Measurements from ENCODE around the gene NOSTRIN. TPM values are rescaled to one million over a fixed set of nuclear protein-coding genes. Genes with fewer than 3 reads are reported as not detected.

Gene NOSTRIN
- total and polyA plus RNA-seq, 2 of the 8 experiments (the other 6 are each of a cell fraction or from before 2014, with no cell fraction given) = not detected

DNA sequence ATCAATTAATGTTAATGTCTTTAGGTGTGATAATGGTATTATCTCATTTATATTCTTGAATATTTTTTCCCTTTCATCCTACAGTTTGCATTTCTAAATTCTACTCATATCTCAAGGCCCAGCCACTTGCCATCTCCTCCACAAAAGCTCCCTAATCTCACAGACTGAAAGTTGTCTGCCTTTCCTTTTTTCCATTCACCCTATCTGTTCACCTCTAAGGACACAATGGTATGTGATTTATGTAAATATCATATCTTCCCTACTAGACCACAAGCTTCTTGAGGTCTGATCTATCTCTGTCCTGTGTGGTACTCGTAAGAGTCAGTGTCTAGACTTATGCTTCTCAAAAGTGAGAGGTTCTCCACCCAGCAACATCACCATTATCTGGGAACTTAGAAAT is 91.7 kb downstream of the NOSTRIN start:
- H3K27me3 ChIP-seq (replicated peaks in 1 of 4; ENCODE audit: control insufficient read depth in 3 of 4, extremely low read depth in 1 of 4, insufficient read depth in 3 of 4, low read length in 3 of 4) = no peaks in the 10 kb centered on the region
- peaks cover 0 to 8% of the 10 kb centered on the region in 2 experiments; a peak in 2 of 4 replicates for H3K79me2 ChIP-seq (ENCODE audit: control insufficient read depth in 1 of 2, insufficient read depth in 2 of 2, low read length in 2 of 2)
- no peak overlapping the region for H4K8ac ChIP-seq (ENCODE audit: extremely low read depth, insufficient read depth, low read length)
- no peak overlapping the region for H2BK12ac ChIP-seq (ENCODE audit: low read depth, low read length)
- H3K14ac ChIP-seq (ENCODE audit: insufficient read length) = no peak overlapping the region
- no peaks in the 10 kb centered on the region for H3K9me3 ChIP-seq (ENCODE audit: insufficient read depth in 2 of 2, low read depth in 1 of 2, low read length in 1 of 2)
- H3K79me1 ChIP-seq (ENCODE audit: low read depth, low read length) = no peaks in the 10 kb centered on the region
- H3K36me3 ChIP-seq (ENCODE audit: control insufficient read depth in 2 of 4, insufficient read depth in 4 of 4, low read length in 3 of 4) = no peaks in the 10 kb centered on the region
- no peak overlapping the region for H2BK5ac ChIP-seq (ENCODE audit: low read depth, low read length)
- H3K56ac ChIP-seq (replicated peaks; ENCODE audit: insufficient read length, low read depth, low read length) = no peak overlapping the region
- TF ChIP-seq KDM5A (IDR thresholded peaks at IDR 0.05; ENCODE audit: low read length) (no peak), HDAC2 (IDR thresholded peaks at IDR 0.05; ENCODE audit: borderline replicate concordance in 1 of 2, low read depth in 2 of 2, low read length in 2 of 2) (no peak), TAF1 (IDR thresholded peaks at IDR 0.05; ENCODE audit: low read depth, low read length) (no peak)
- ChIA-PET CTCF (ENCODE audit: partially characterized antibody) (no interaction called here), POLR2A (ENCODE audit: partially characterized antibody) (interaction anchor here (1.7 kb wide), 1 partner anchor 13 kb away, joined by 3 read pairs; no protein-coding TSS in a partner anchor)
- H3K23ac ChIP-seq (ENCODE audit: insufficient read length) = no peak overlapping the region
- FAIRE-seq = no peak
- H2AK5ac ChIP-seq (ENCODE audit: low read depth, low read length) = no peak overlapping the region
- H4K5ac ChIP-seq (ENCODE audit: insufficient read length, low read depth, low read length) = no peak overlapping the region
- H4K20me1 ChIP-seq (replicated peaks in 1 of 2; ENCODE audit: control insufficient read depth in 1 of 2, insufficient read depth in 2 of 2, low read length in 2 of 2) = no peaks in the 10 kb centered on the region
- H3K27ac ChIP-seq (ENCODE audit: low read depth, low read length) = no peak overlapping the region
- no peak overlapping the region for H3K18ac ChIP-seq (ENCODE audit: extremely low read depth, low read length)
- H3K4me2 ChIP-seq (ENCODE audit: insufficient read depth in 1 of 2, low read depth in 2 of 2, low read length in 2 of 2) = no peak overlapping the region
- 95% methylated on average over 1 of the region's 1 CpG; no CpG with 5 or more reads in 1 of the 2 experiments for WGBS, 2 experiments (ENCODE audit: extremely low coverage in 1 of 2, insufficient coverage in 1 of 2, insufficient read length in 1 of 2, insufficient replicate concordance in 2 of 2, low coverage in 1 of 2, low lambda C conversion rate in 2 of 2, missing lambda C conversion rate in 1 of 2)
- H2BK20ac ChIP-seq (ENCODE audit: low read length) = no peak overlapping the region
- no peak overlapping the region for H4K91ac ChIP-seq (replicated peaks; ENCODE audit: insufficient read length, low read length)
- no peak overlapping the region for H2BK15ac ChIP-seq (ENCODE audit: low read length)
- peaks cover 7% of the 10 kb centered on the region for H3K23me2 ChIP-seq (ENCODE audit: low read depth, low read length)
- DNase-seq (ENCODE audit: low read depth in 1 of 2, low spot score in 2 of 2) = no peak
- H3K9ac ChIP-seq (replicated peaks in 1 of 4; ENCODE audit: extremely low read depth in 1 of 4, low read depth in 3 of 4, low read length in 3 of 4) = no peak overlapping the region
- no peak overlapping the region for H3K4ac ChIP-seq (replicated peaks; ENCODE audit: insufficient read length, low read depth, low read length)
- H2AFZ ChIP-seq (ENCODE audit: low read length) = no peak overlapping the region
- no peak overlapping the region for H3K4me3 ChIP-seq (ENCODE audit: extremely low read depth in 1 of 4, insufficient read depth in 2 of 4, low read depth in 3 of 4, low read length in 4 of 4)
- no peak overlapping the region for H2BK120ac ChIP-seq (replicated peaks; ENCODE audit: low read depth, low read length)
- no peaks in the 10 kb centered on the region; a peak in 2 of 7 replicates for H3K4me1 ChIP-seq (replicated peaks in 1 of 4; ENCODE audit: control insufficient read depth in 3 of 4, insufficient read depth in 4 of 4, low read length in 3 of 4)

Data from H1 (cell line).